ENCODE results near the gene MAP7. TPM values are rescaled to one million over a fixed set of nuclear protein-coding genes. Genes with fewer than 3 reads are reported as not detected.
A peak's percentile ranks its signal among the peaks of the same experiment; 100 is the strongest.

The MAP7 gene
- total and polyA plus RNA-seq, 2 experiments from 2014 or later = 44.7 to 49.2 TPM

- TF ChIP-seq REST (IDR thresholded peaks at IDR 0.05; ENCODE audit: unreplicated experiment) (no peak), ZNF331 (CRISPR knock-in tag; IDR thresholded peaks at IDR 0.05; ENCODE audit: low read depth) (no peak), CTCF (conservative IDR thresholded peaks at IDR 0.05; ENCODE audit: low read depth in 2 of 2) (no peak), POLR2AphosphoS5 (IDR thresholded peaks at IDR 0.05; ENCODE audit: low read depth) (no peak), NANOG (IDR thresholded peaks at IDR 0.05; ENCODE audit: borderline replicate concordance) (no peak), STAT1 (IDR thresholded peaks at IDR 0.05; ENCODE audit: unreplicated experiment) (no peak)
Observed at GRCh38 chr6:136324686-136325380, 225.4 kb downstream of the MAP7 start (continued).

GRCh38 chr6:136323431-136324112 lies 226.7 kb downstream of the MAP7 start:
- H3F3A ChIP-seq (replicated peaks; ENCODE audit: low read depth) = no peaks in the 10 kb centered on the region
- no peaks in the 10 kb centered on the region for H4K20me1 ChIP-seq (replicated peaks; ENCODE audit: insufficient read depth)
- no peak overlapping the region for H3K4me3 Mint-ChIP-seq
- H3K79me2 ChIP-seq (replicated peaks; ENCODE audit: insufficient read depth) = no peaks in the 10 kb centered on the region
- no peaks in the 10 kb centered on the region for H3K36me3 Mint-ChIP-seq (ENCODE audit: low read depth)
- H3K27ac Mint-ChIP-seq = no peak overlapping the region
- H3K9me3 Mint-ChIP-seq = no peaks in the 10 kb centered on the region
- H3K27ac ChIP-seq (ENCODE audit: low read depth) = no peak overlapping the region
- no peak overlapping the region for H3K4me2 ChIP-seq
- no peaks in the 10 kb centered on the region for H3K27me3 Mint-ChIP-seq (ENCODE audit: insufficient read depth, low read depth, poor library complexity)
- H3K36me3 ChIP-seq (ENCODE audit: insufficient read depth) = no peaks in the 10 kb centered on the region
- H3K4me3 ChIP-seq = no peak overlapping the region
- no peaks in the 10 kb centered on the region for H3K4me1 ChIP-seq (ENCODE audit: insufficient read depth)
- peak overlapping the region; percentile 63; the same call in 1 of the 2 replicates for H2AFZ ChIP-seq
- ATAC-seq (no peak), DNase-seq (ENCODE audit: low spot score) (no peak)
- H3K27me3 ChIP-seq (ENCODE audit: insufficient read depth) = no peaks in the 10 kb centered on the region
- no peaks in the 10 kb centered on the region for H3K4me1 Mint-ChIP-seq
- no peaks in the 10 kb centered on the region for H3K9me2 ChIP-seq (ENCODE audit: insufficient read depth)
- no peak for TF ChIP-seq REST (IDR thresholded peaks at IDR 0.05; ENCODE audit: unreplicated experiment)
- TF ChIP-seq ZNF462 (CRISPR knock-in tag; IDR thresholded peaks at IDR 0.05) = no peak
- TF ChIP-seq EZH2 (IDR thresholded peaks at IDR 0.05; ENCODE audit: low read depth, unreplicated experiment) = no peak
